ENCODE data around the gene TAX1BP1. TPM values are rescaled to one million over a fixed set of nuclear protein-coding genes. Genes with fewer than 3 reads are reported as not detected.

The TAX1BP1 gene
- total RNA-seq, 1 donor from 2014 or later, result 133 TPM

GRCh38 chr7:27826357-27826756 lies 86.4 kb downstream of the TAX1BP1 start:
- TF ChIP-seq EZH2 (IDR thresholded peaks at IDR 0.05; ENCODE audit: insufficient read depth, low read length), result no peak
- no peak for TF ChIP-seq CTCF (IDR thresholded peaks at IDR 0.05; ENCODE audit: insufficient read depth, low read depth, low read length)
- Histone ChIP-seq H3K27ac (ENCODE audit: low read depth, low read length) (no peak overlapping the region), H3K4me3 (ENCODE audit: insufficient read depth, low read depth, low read length) (no peak overlapping the region), H3K27me3 (ENCODE audit: insufficient read depth, low read length) (no peaks in the 10 kb centered on the region), H3K36me3 (ENCODE audit: insufficient read depth, low read length) (no peaks in the 10 kb centered on the region), H3K79me2 (ENCODE audit: insufficient read depth, low read length) (no peaks in the 10 kb centered on the region), H3K9ac (ENCODE audit: low read length) (no peak overlapping the region), H3K9me3 (ENCODE audit: insufficient read depth, low read depth, low read length) (no peaks in the 10 kb centered on the region), H3K4me1 (ENCODE audit: insufficient read depth, low read length) (no peaks in the 10 kb centered on the region), H4K20me1 (ENCODE audit: insufficient read depth, low read length) (peaks cover under 1% of the 10 kb centered on the region), H3K4me2 (ENCODE audit: low read length) (no peak overlapping the region), H2AFZ (ENCODE audit: low read depth, low read length) (no peak overlapping the region)
- Mint-ChIP-seq H3K27ac (ENCODE audit: unreplicated experiment) (no peak overlapping the region), H3K27me3 (ENCODE audit: low read depth, unreplicated experiment) (no peaks in the 10 kb centered on the region), H3K36me3 (ENCODE audit: low read depth, unreplicated experiment) (peaks cover 4% of the 10 kb centered on the region), H3K4me1 (ENCODE audit: low read depth, unreplicated experiment) (peaks cover 2% of the 10 kb centered on the region), H3K4me3 (ENCODE audit: unreplicated experiment) (no peak overlapping the region), H3K9me3 (ENCODE audit: unreplicated experiment) (no peaks in the 10 kb centered on the region)
- no peak for FAIRE-seq
- DNase-seq (ENCODE audit: low read depth), result no peak

- Histone ChIP-seq H3K79me2 (ENCODE audit: insufficient read depth, low read length) (no peaks in the 10 kb centered on the region), H3K4me1 (ENCODE audit: insufficient read depth, low read length) (no peaks in the 10 kb centered on the region)
Observed at GRCh38 chr7:27834179-27834921, 94.4 kb downstream of the TAX1BP1 start.

More at GRCh38 chr7:27834179-27834921, 94.4 kb downstream of the TAX1BP1 start:
- no peak for TF ChIP-seq EZH2 (IDR thresholded peaks at IDR 0.05; ENCODE audit: insufficient read depth, low read length)
- TF ChIP-seq CTCF (IDR thresholded peaks at IDR 0.05; ENCODE audit: insufficient read depth, low read depth, low read length), result no peak
- H3K27ac Mint-ChIP-seq (ENCODE audit: unreplicated experiment), result peak overlapping the region; percentile 3
- Histone ChIP-seq H4K20me1 (ENCODE audit: insufficient read depth, low read length) (peaks cover 12% of the 10 kb centered on the region), H3K4me2 (ENCODE audit: low read length) (no peak overlapping the region), H3K4me3 (ENCODE audit: insufficient read depth, low read depth, low read length) (no peak overlapping the region), H3K9ac (ENCODE audit: low read length) (no peak overlapping the region), H3K27ac (ENCODE audit: low read depth, low read length) (no peak overlapping the region), H3K9me3 (ENCODE audit: insufficient read depth, low read depth, low read length) (no peaks in the 10 kb centered on the region), H3K36me3 (ENCODE audit: insufficient read depth, low read length) (peaks cover 19% of the 10 kb centered on the region), H3K27me3 (ENCODE audit: insufficient read depth, low read length) (no peaks in the 10 kb centered on the region), H2AFZ (ENCODE audit: low read depth, low read length) (no peak overlapping the region)
- H3K36me3 Mint-ChIP-seq (ENCODE audit: low read depth, unreplicated experiment), result peaks cover 13% of the 10 kb centered on the region
- H3K27me3 Mint-ChIP-seq (ENCODE audit: low read depth, unreplicated experiment), result no peaks in the 10 kb centered on the region
- no peaks in the 10 kb centered on the region for H3K9me3 Mint-ChIP-seq (ENCODE audit: unreplicated experiment)
- H3K4me3 Mint-ChIP-seq (ENCODE audit: unreplicated experiment), result no peak overlapping the region
- FAIRE-seq (no peak), DNase-seq (ENCODE audit: low read depth) (no peak)
- no peaks in the 10 kb centered on the region for H3K4me1 Mint-ChIP-seq (ENCODE audit: low read depth, unreplicated experiment)
